Glomerular visceral epithelial cell (primary cell): ENCODE results near the gene PRR19.

Experiments used
- DNase-seq: peaks from one replicate; pipeline ENCODE4 v3.0.0-alpha.2; 2016; ENCODE audit errors: extremely low spot score

Gene PRR19

GRCh38 chr19:42348211-42348610, 46.3 kb downstream of the PRR19 start:
- no peak for DNase-seq

GRCh38 chr19:42349378-42350107, 47.6 kb downstream of the PRR19 start:
- no peak for DNase-seq

GRCh38 chr19:42350417-42350816, 48.5 kb downstream of the PRR19 start:
- DNase-seq: no peak

- no peak for DNase-seq
Measured at GRCh38 chr19:42351079-42351735, 49.3 kb downstream of the PRR19 start.

GRCh38 chr19:42352301-42353259, 50.6 kb downstream of the PRR19 start:
- DNase-seq: peak; percentile 47

- no peak for DNase-seq
Measured at GRCh38 chr19:42353341-42354015, 51.5 kb downstream of the PRR19 start.

GRCh38 chr19:42355896-42356295, 54.0 kb downstream of the PRR19 start:
- DNase-seq: no peak

GRCh38 chr19:42356686-42357085, 54.8 kb downstream of the PRR19 start:
- DNase-seq: no peak

- no peak for DNase-seq
Measured at GRCh38 chr19:42357290-42357689, 55.4 kb downstream of the PRR19 start.
